Omental fat pad (tissue), 4 donors: ENCODE measurements around the gene PBXIP1. TPM values are rescaled to one million over a fixed set of nuclear protein-coding genes. Genes with fewer than 3 reads are reported as not detected.

Experiments
- ATAC-seq: fragments of 150-250 bp; one replicate; pipeline ENCODE4 v1.9.1; 2016; ENCODE audit warnings: mild to moderate bottlenecking, moderate library complexity; ENCODE audit not compliant: low FRiP score
- DNase-seq: peaks from one replicate; pipeline ENCODE4 v3.0.0-alpha.2; 2019; ENCODE audit warnings: low spot score
- total RNA-seq, 4 donors: library from RNA; depleted of rRNA; stranded (reverse); fragments of >200 nt; gene quantifications; one replicate each; pipeline ENCODE4 v1.1.0, GENCODE V29; 2016
- TF ChIP-seq, protein P1 (sequence below), 3 donors: fragments of 450-650 bp; IDR thresholded peaks; one replicate each; pipeline ENCODE4 v1.5.1; 2016 to 2017; ENCODE audit warnings: antibody characterized with exemption in 3 of 3, mild to moderate bottlenecking in 3 of 3, moderate library complexity in 2 of 3

Gene PBXIP1
- total RNA-seq, 4 donors from 2014 or later = 65.0 to 93.7 (median 82.0) TPM

- TF ChIP-seq, protein P1, sequence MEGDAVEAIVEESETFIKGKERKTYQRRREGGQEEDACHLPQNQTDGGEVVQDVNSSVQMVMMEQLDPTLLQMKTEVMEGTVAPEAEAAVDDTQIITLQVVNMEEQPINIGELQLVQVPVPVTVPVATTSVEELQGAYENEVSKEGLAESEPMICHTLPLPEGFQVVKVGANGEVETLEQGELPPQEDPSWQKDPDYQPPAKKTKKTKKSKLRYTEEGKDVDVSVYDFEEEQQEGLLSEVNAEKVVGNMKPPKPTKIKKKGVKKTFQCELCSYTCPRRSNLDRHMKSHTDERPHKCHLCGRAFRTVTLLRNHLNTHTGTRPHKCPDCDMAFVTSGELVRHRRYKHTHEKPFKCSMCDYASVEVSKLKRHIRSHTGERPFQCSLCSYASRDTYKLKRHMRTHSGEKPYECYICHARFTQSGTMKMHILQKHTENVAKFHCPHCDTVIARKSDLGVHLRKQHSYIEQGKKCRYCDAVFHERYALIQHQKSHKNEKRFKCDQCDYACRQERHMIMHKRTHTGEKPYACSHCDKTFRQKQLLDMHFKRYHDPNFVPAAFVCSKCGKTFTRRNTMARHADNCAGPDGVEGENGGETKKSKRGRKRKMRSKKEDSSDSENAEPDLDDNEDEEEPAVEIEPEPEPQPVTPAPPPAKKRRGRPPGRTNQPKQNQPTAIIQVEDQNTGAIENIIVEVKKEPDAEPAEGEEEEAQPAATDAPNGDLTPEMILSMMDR (IDR thresholded peaks at IDR 0.05) = no peak
- ATAC-seq (no peak), DNase-seq (no peak)
These were observed 3.8 kb downstream of the PBXIP1 start for GRCh38 chr1:154951901-154952657.

- DNase-seq (no peak), ATAC-seq (no peak)
- TF ChIP-seq, protein P1 (IDR thresholded peaks at IDR 0.05) = no peak
These were observed 7.8 kb downstream of the PBXIP1 start for GRCh38 chr1:154948079-154948478.

GRCh38 chr1:154945962-154946850, 9.7 kb downstream of the PBXIP1 start:
- no peak for ATAC-seq
- no peak for DNase-seq
- TF ChIP-seq, protein P1 (IDR thresholded peaks at IDR 0.05) = no peak

DNA sequence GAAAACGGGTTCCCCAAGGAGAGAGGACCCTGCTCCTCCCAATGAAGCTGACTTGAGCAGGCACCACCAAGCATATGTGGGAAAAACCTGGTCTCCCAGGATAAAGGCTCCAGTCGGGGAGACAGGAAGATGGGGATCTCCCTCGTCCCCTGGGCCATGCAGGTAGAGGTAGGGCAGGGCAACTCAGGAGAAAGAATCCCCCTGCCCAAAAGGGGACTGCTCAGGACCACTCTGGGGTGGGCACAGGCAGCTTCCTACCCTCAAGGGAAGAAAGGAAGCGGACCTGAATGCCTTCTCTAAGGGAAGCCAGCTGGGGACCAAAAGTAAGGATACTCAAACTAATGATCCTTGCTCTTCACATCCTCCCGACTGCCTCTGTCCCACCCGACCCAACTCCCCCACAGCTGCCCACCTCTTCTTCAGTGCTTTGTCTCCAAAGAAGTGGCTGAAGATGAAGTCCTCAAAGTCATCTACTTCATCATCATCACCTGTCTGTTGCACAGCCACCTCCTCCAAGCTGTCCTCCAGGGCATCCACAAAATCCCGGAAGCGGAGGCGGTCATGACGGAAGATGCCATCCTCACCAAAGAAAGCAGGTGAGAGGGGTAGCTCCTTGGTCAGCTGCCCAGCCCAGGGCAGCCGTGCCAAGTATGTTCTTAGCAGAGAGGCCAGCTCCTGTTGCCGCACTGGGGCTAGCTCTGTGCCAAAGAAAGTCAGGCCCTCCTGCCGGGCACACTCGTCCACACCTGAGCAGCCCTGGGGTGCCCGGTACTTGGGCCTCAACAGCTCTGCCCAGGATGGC, 10.5 kb downstream of the PBXIP1 start:
- TF ChIP-seq, protein P1 (IDR thresholded peaks at IDR 0.05) = no peak
- DNase-seq (no peak), ATAC-seq (no peak)

DNA sequence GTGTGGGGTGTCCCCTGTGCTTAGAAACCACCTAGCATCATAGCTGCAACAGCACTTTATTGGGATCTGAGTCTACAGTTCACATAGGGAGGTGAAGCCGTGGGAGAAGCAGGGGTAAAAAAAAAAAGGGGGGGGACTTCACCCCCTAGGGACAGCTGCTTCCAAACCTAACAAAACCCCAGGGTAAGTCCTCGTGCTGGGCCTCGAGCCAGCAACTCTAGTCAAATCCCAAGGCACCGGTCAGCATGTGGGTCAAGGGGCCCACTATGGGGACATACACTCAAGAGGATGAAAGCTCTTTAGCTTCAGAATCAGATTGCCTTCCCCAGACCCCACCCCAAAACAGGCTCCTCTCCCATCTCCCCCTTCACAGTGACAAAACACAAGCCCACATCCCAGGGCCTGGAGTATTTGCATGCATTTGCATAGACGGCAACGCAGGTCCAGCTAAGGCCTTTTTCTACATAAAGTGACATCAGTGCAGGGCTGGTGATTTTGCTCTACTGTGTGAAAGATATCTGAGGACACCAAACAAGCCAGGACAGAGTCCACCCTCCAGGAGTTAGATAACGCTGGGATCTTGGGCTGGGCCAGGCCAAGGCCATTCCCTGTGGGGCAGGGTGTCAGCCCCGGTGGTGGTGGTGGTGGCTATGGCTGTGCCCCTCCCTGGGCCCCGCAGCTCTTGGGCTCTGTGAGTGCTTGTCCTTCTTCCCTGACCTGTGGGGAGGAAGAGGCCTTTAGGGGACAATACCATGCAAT, 11.3 kb downstream of the PBXIP1 start:
- DNase-seq (no peak), ATAC-seq (no peak)
- TF ChIP-seq, protein P1 (IDR thresholded peaks at IDR 0.05) = no peak
